Spinal cord (tissue), 10 donors: ENCODE results near the gene ZNF536. TPM values are rescaled to one million over a fixed set of nuclear protein-coding genes. Genes with fewer than 3 reads are reported as not detected.

Experiments
- DNase-seq, 6 donors: peaks; one replicate each; pipeline versions ENCODE4 v3.0.0 to v3.0.0-alpha.2; 2013 to 2015; ENCODE audit warnings: low spot score in 6 of 6, low read depth in 4 of 6
- H3K27ac ChIP-seq: one replicate; pipeline ENCODE4 v1.5.1; 2013; ENCODE audit warnings: low read depth, low read length, control low read depth
- H3K27me3 ChIP-seq: one replicate; pipeline ENCODE4 v1.6.1; 2013; ENCODE audit warnings: low read length; ENCODE audit not compliant: control insufficient read depth, insufficient read depth
- H3K36me3 ChIP-seq: one replicate; pipeline ENCODE4 v1.6.1; 2013; ENCODE audit warnings: low read length; ENCODE audit not compliant: control insufficient read depth, insufficient read depth
- H3K4me1 ChIP-seq: one replicate; pipeline ENCODE4 v1.6.1; 2013; ENCODE audit warnings: low read length; ENCODE audit not compliant: control insufficient read depth, insufficient read depth
- H3K4me3 ChIP-seq: one replicate; pipeline ENCODE4 v1.5.1; 2013; ENCODE audit warnings: low read depth, low read length, control low read depth
- H3K9me3 ChIP-seq: one replicate; pipeline ENCODE4 v1.6.1; 2013; ENCODE audit warnings: low read length; ENCODE audit not compliant: control insufficient read depth, insufficient read depth
- WGBS: methylation state at CpG from one replicate; pipeline ENCODE4 v1.1.5; 2013; ENCODE audit warnings: missing lambda C conversion rate; ENCODE audit not compliant: insufficient coverage; 5-methylcytosine and 5-hydroxymethylcytosine counted together
- polyA plus RNA-seq, 2 donors: library from polyadenylated mRNA; unstranded; fragments of 120-200 nt; gene quantifications; one replicate each; pipeline ENCODE4 v1.2.1, GENCODE V29; 2013; ENCODE audit not compliant: insufficient read length in 2 of 2
- total RNA-seq, 2 donors: library from RNA; depleted of rRNA in 1 of 2; stranded (reverse); fragments of 120-200 nt in 1 of 2; fragments of >200 nt in 1 of 2; gene quantifications; one replicate each; pipeline versions ENCODE4 v1.2.3 to v1.2.4, GENCODE V29; 2013 to 2014
- donor health status: healthy.

The ZNF536 gene
- total and polyA plus RNA-seq, 4 donors = 26.2 to 41.1 (median 28.9) TPM

GRCh38 chr19:30579419-30579818 is 207.2 kb downstream of the ZNF536 start:
- Histone ChIP-seq H3K9me3 (no peaks in the 10 kb centered on the region), H3K4me1 (peaks cover 22% of the 10 kb centered on the region), H3K27me3 (no peaks in the 10 kb centered on the region), H3K27ac (no peak overlapping the region), H3K36me3 (no peaks in the 10 kb centered on the region), H3K4me3 (no peak overlapping the region)
- WGBS = no CpG with 5 or more reads among the region's 3 CpGs
- no peak for DNase-seq

- Histone ChIP-seq H3K36me3 (no peaks in the 10 kb centered on the region), H3K4me3 (no peak overlapping the region), H3K27me3 (no peaks in the 10 kb centered on the region), H3K9me3 (no peaks in the 10 kb centered on the region), H3K27ac (no peak overlapping the region), H3K4me1 (peaks cover 20% of the 10 kb centered on the region)
- DNase-seq = no peak
- 74% methylated on average over 4 of the region's 4 CpGs for WGBS
Observed at GRCh38 chr19:30580673-30581072, 208.5 kb downstream of the ZNF536 start.

DNA sequence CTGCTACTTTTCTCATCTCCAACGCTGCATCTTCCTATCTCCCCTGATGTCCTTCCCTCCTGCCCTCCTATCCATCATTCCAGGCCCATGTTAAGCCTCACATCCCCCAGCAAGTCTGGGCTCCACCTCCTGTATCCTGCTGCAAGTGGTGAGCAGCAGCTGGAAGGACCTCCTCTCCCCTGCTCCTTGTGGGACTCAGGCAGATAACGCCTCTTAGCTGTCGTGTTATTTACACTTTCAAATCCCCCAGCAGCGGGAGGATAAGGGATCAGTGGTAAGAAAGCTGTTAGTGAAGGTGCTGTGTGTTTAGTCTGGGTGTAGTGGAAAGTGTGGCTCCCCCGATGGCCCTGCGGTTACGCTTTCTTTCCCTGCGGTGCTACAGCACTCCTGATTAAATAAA is 211.9 kb downstream of the ZNF536 start:
- Histone ChIP-seq H3K9me3 (no peaks in the 10 kb centered on the region), H3K27me3 (no peaks in the 10 kb centered on the region), H3K36me3 (no peaks in the 10 kb centered on the region), H3K4me3 (no peak overlapping the region), H3K27ac (no peak overlapping the region), H3K4me1 (peaks cover 5% of the 10 kb centered on the region)
- WGBS = 60% methylated on average over 1 of the region's 8 CpGs
- no peak for DNase-seq

- H3K36me3 ChIP-seq = no peaks in the 10 kb centered on the region
- 55% methylated on average over 5 of the region's 5 CpGs for WGBS
- peaks cover 6% of the 10 kb centered on the region for H3K4me1 ChIP-seq
- no peak overlapping the region for H3K4me3 ChIP-seq
- no peaks in the 10 kb centered on the region for H3K27me3 ChIP-seq
- DNase-seq = no peak
- H3K27ac ChIP-seq = no peak overlapping the region
- no peaks in the 10 kb centered on the region for H3K9me3 ChIP-seq
Observed at GRCh38 chr19:30587869-30588268, 215.7 kb downstream of the ZNF536 start.

DNA sequence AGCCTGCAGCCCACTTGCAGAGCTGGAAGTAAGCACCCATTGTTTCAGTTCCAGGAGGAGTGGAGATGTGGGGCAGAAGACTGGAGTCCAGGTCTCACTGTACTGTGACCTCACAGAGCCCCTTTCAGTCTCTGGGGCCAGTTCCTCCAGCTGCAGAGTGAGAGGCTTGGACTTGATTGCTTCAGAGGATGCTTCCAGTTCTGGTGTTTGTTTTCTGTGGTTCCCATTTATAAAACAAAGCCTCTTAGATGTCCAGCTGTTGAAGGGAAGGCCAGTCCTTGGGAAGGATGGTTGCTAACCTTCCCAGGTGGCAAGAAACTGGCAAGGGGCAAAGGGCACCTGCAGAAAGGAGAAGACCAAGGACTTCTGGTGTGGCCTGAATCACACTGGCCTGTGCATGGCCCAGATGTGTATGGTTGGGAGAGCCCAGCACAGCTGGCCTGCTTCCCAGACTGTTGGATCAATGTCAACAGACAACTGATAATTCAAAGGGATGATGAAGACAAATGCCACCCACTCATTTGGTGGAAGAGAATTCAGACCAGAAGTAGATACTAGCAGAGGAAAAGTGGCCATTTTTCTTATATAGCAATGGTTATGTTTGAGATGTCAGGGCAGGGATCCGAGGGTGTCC is 218.5 kb downstream of the ZNF536 start:
- H3K9me3 ChIP-seq = no peaks in the 10 kb centered on the region
- no peaks in the 10 kb centered on the region for H3K27me3 ChIP-seq
- peaks cover 19% of the 10 kb centered on the region for H3K4me1 ChIP-seq
- H3K27ac ChIP-seq = no peak overlapping the region
- 50% methylated on average over 1 of the region's 1 CpG for WGBS
- DNase-seq = peak in 1 of 6 donors; percentile 28
- no peaks in the 10 kb centered on the region for H3K36me3 ChIP-seq
- H3K4me3 ChIP-seq = no peak overlapping the region

GRCh38 chr19:30593356-30593755 is 221.2 kb downstream of the ZNF536 start:
- DNase-seq = peak in 1 of 6 donors; percentile 58
- no peak overlapping the region for H3K4me3 ChIP-seq
- no peaks in the 10 kb centered on the region for H3K36me3 ChIP-seq
- H3K9me3 ChIP-seq = no peaks in the 10 kb centered on the region
- no peak overlapping the region for H3K27ac ChIP-seq
- H3K27me3 ChIP-seq = no peaks in the 10 kb centered on the region
- peaks cover 19% of the 10 kb centered on the region for H3K4me1 ChIP-seq
- 65% methylated on average over 5 of the region's 5 CpGs for WGBS

- Histone ChIP-seq H3K9me3 (no peaks in the 10 kb centered on the region), H3K36me3 (no peaks in the 10 kb centered on the region), H3K4me3 (no peak overlapping the region), H3K4me1 (peaks cover 19% of the 10 kb centered on the region), H3K27me3 (no peaks in the 10 kb centered on the region), H3K27ac (no peak overlapping the region)
- WGBS = 57% methylated on average over 11 of the region's 11 CpGs
- no peak for DNase-seq
Observed at GRCh38 chr19:30593975-30594745, 222.0 kb downstream of the ZNF536 start.

DNA sequence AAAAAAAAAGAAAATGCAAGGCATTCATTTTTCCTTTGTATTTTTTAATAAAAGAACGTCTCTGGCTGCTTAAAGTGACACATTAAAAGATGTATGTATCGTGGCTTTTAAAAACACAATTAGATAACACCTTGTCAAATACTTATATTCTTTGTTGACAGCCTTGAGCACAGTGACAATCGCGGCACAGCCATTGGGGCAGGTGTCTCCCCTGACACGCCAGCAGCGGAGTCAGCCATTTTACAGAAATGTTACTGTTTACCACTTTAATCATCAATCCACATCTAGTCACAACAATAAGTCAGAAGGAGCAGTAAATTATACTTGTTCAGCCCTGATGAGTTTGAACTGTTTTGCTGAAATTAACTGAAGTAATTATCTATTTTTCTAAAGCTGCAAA is 224.1 kb downstream of the ZNF536 start:
- Histone ChIP-seq H3K4me1 (peaks cover 19% of the 10 kb centered on the region), H3K9me3 (no peaks in the 10 kb centered on the region), H3K27ac (no peak overlapping the region), H3K4me3 (no peak overlapping the region), H3K27me3 (no peaks in the 10 kb centered on the region), H3K36me3 (no peaks in the 10 kb centered on the region)
- 73% methylated on average over 3 of the region's 6 CpGs for WGBS
- no peak for DNase-seq

DNA sequence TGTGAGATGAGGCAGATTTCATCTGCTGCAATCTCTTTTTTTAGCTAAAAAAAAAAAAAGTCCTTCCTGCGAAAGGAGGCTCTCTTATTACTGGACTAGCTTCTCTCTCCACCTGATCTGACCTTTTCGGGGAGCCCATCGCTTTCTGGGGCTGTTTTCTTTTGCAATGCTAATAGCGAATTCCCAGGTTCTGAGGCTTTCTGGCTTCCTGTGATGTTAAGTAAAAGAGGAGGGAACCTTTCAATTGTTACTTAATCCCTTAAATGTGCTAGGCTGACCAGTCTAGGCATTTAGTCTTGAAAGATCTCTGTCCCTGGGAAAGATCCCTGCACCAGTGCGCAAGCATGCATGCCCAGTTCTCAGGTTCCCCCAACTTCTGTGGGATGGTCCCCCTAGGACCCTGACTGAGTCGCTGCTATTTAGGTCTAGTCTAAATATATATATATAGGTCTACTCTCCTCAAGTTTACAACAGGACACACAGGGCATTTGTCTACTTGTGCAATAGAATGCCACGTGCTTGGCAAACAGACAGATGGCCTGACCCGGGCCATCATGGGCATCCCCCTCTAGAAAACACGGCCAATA is 224.7 kb downstream of the ZNF536 start:
- no peaks in the 10 kb centered on the region for H3K36me3 ChIP-seq
- no peak for DNase-seq
- H3K4me3 ChIP-seq = no peak overlapping the region
- WGBS = 33% methylated on average over 1 of the region's 9 CpGs
- H3K27me3 ChIP-seq = no peaks in the 10 kb centered on the region
- H3K27ac ChIP-seq = no peak overlapping the region
- H3K9me3 ChIP-seq = no peaks in the 10 kb centered on the region
- H3K4me1 ChIP-seq = peaks cover 19% of the 10 kb centered on the region

DNA sequence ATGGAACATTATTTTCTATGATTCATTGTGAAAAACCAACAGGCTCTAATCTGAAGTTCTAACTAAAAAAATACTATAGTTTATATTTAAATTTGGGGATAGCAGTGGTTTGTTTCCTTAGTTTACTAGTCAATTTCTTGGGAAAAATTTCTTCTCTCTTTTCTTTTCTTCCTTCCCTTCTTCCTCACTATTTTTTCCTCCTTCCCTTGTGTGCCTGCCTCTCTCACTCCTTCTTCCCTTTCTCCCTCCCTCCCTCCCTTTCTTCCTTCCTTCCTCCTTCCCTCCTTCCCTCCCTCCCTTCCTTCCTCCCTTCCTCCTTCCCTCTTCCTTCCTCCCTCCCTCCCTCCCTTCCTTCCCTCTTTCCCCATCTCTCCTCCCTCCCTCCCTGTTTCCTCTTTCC is 226.5 kb downstream of the ZNF536 start:
- Histone ChIP-seq H3K27me3 (no peaks in the 10 kb centered on the region), H3K36me3 (no peaks in the 10 kb centered on the region), H3K4me3 (no peak overlapping the region), H3K9me3 (no peaks in the 10 kb centered on the region), H3K27ac (no peak overlapping the region), H3K4me1 (peaks cover 11% of the 10 kb centered on the region)
- DNase-seq = no peak
